Tibial nerve (tissue), 4 donors: ENCODE results near the gene ST3GAL3.

Source experiments
- EP300 ChIP-seq, 2 donors: sonication (generic); formaldehyde crosslinking; IDR thresholded peaks; one replicate each; pipeline ENCODE4 v1.6.1; 2017; ENCODE audit warnings: antibody characterized with exemption in 2 of 2, mild to moderate bottlenecking in 1 of 2
- POLR2A ChIP-seq, 2 donors: fragments of 450-650 bp; IDR thresholded peaks; one replicate each; pipeline ENCODE4 v1.6.1; 2017; ENCODE audit warnings: antibody characterized with exemption in 2 of 2, mild to moderate bottlenecking in 2 of 2, moderate library complexity in 2 of 2
- TF ChIP-seq, protein P1 (sequence below), 5 experiments: fragments of 200-600 bp in 3 of 5; fragments of 450-650 bp in 2 of 5; sonication (generic) in 3 of 5; IDR thresholded peaks; one replicate each; pipeline ENCODE4 v1.5.1; 2016 to 2019; ENCODE audit warnings: antibody characterized with exemption in 5 of 5, mild to moderate bottlenecking in 3 of 5, moderate library complexity in 2 of 5

GRCh38 chr1:43908858-43909257 is 201.5 kb downstream of the ST3GAL3 start:
- TF ChIP-seq, protein P1, sequence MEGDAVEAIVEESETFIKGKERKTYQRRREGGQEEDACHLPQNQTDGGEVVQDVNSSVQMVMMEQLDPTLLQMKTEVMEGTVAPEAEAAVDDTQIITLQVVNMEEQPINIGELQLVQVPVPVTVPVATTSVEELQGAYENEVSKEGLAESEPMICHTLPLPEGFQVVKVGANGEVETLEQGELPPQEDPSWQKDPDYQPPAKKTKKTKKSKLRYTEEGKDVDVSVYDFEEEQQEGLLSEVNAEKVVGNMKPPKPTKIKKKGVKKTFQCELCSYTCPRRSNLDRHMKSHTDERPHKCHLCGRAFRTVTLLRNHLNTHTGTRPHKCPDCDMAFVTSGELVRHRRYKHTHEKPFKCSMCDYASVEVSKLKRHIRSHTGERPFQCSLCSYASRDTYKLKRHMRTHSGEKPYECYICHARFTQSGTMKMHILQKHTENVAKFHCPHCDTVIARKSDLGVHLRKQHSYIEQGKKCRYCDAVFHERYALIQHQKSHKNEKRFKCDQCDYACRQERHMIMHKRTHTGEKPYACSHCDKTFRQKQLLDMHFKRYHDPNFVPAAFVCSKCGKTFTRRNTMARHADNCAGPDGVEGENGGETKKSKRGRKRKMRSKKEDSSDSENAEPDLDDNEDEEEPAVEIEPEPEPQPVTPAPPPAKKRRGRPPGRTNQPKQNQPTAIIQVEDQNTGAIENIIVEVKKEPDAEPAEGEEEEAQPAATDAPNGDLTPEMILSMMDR (IDR thresholded peaks at IDR 0.05), result no peak
- TF ChIP-seq POLR2A (IDR thresholded peaks at IDR 0.05), result no peak
- TF ChIP-seq EP300 (IDR thresholded peaks at IDR 0.05), result no peak
